HepG2 (cell line): ENCODE measurements around the gene TCAIM. TPM values are rescaled to one million over a fixed set of nuclear protein-coding genes. Genes with fewer than 3 reads are reported as not detected.

ENCODE experiments used
- ATAC-seq: fragments of 200-7000 bp; cut with Tn5 transposase; 3 replicates; pipeline ENCODE4 v1.9.1; 2020; ENCODE audit warnings: mild to moderate bottlenecking, moderate library complexity
- BruUV-seq: library from RNA; stranded (reverse); fragments of 400-500 nt; replicated peaks from 2 replicates; lab custom pipeline; 2021; lab: Mats Ljungman, UMichigan
- CTCF ChIA-PET: fragments of 300-600 bp; formaldehyde crosslinking; extraction: SDS; loops from one replicate; lab custom pipeline; 2021; ENCODE audit warnings: low total read pairs, inconsistent platforms, low intra/inter-chr PET ratio; lab: Yijun Ruan, JAX
- POLR2A ChIA-PET: fragments of 350-600 bp; sonication (Branson Sonifier 250); formaldehyde crosslinking; loops from one replicate; lab custom pipeline; 2020; ENCODE audit warnings: antibody characterized with exemption, inconsistent platforms; lab: Yijun Ruan, JAX
- DNase-seq: peaks from one replicate; pipeline ENCODE4 v3.0.0-alpha.2; 2015; ENCODE audit warnings: low spot score
- FAIRE-seq: peaks from 3 replicates; lab custom pipeline; 2011; peaks lifted over from hg19 to GRCh38; lab: Jason Lieb, UNC
- H2AFZ ChIP-seq: one replicate; pipeline ENCODE4 v1.6.1; 2011; ENCODE audit warnings: low read length, inconsistent platforms
- H3K27ac ChIP-seq: fragments of 300-600 bp; 3 replicates; pipeline ENCODE4 v1.8.0; 2011; ENCODE audit warnings: mixed run types, mild to moderate bottlenecking, mixed read lengths, low read length, inconsistent platforms; ENCODE audit not compliant: insufficient read depth; ENCODE audit errors: extremely low read length
- H3K27me3 ChIP-seq, 2 experiments: fragments of 200-600 bp in 1 of 2; 2 replicates in 1 of 2; 3 replicates in 1 of 2; pipeline versions ENCODE4 v1.6.0 to v1.8.0; 2011; ENCODE audit warnings: low read length in 2 of 2, mild to moderate bottlenecking in 2 of 2, moderate library complexity in 2 of 2, inconsistent platforms in 1 of 2; ENCODE audit not compliant: insufficient read depth in 2 of 2, control insufficient read depth in 1 of 2
- H3K36me3 ChIP-seq, 2 experiments: fragments of 200-600 bp in 1 of 2; replicated peaks in 1 of 2; 2 replicates in 1 of 2; 3 replicates in 1 of 2; pipeline versions ENCODE4 v1.5.1 to v1.8.0; 2011; ENCODE audit warnings: low read length in 2 of 2, inconsistent platforms in 1 of 2; ENCODE audit not compliant: insufficient read depth in 2 of 2, control insufficient read depth in 1 of 2
- H3K4me1 ChIP-seq: 2 replicates; pipeline ENCODE4 v1.5.1; 2012; ENCODE audit warnings: low read length, inconsistent platforms; ENCODE audit not compliant: insufficient read depth
- H3K4me2 ChIP-seq: 2 replicates; pipeline ENCODE4 v1.6.0; 2011; ENCODE audit warnings: low read depth, low read length, inconsistent platforms
- H3K4me3 ChIP-seq, 3 experiments: fragments of 200-600 bp in 1 of 3; sonication (generic), shearing (Covaris generic) in 1 of 3; replicated peaks in 1 of 3; 2 replicates each; pipeline ENCODE4 v1.5.1; 2011 to 2016; ENCODE audit warnings: low read length in 3 of 3, inconsistent platforms in 2 of 3, low read depth in 2 of 3, mild to moderate bottlenecking in 2 of 3, control low read depth in 1 of 3, mixed read lengths in 1 of 3; ENCODE audit not compliant: insufficient read depth in 1 of 3
- H3K79me2 ChIP-seq: one replicate; pipeline ENCODE4 v1.6.1; 2011; ENCODE audit warnings: low read length, inconsistent platforms; ENCODE audit not compliant: insufficient read depth
- H3K9ac ChIP-seq: 2 replicates; pipeline ENCODE4 v1.6.0; 2011; ENCODE audit warnings: mild to moderate bottlenecking, low read depth, low read length, inconsistent platforms; ENCODE audit not compliant: insufficient read depth
- H3K9me3 ChIP-seq: 2 replicates; pipeline ENCODE4 v1.5.1; 2012; ENCODE audit warnings: mild to moderate bottlenecking, low read length
- H4K20me1 ChIP-seq: 2 replicates; pipeline ENCODE4 v1.6.0; 2011; ENCODE audit warnings: inconsistent platforms, mild to moderate bottlenecking, low read length, moderate library complexity; ENCODE audit not compliant: insufficient read depth
- ADNP ChIP-seq: sonication (generic); formaldehyde crosslinking; IDR thresholded peaks from 2 replicates; pipeline ENCODE4 v1.4.0; 2020; ENCODE audit warnings: missing genetic modification reagents
- CENPX ChIP-seq: sonication (generic); formaldehyde crosslinking; IDR thresholded peaks from 2 replicates; pipeline ENCODE4 v1.9.0; 2021; ENCODE audit warnings: mild to moderate bottlenecking, missing genetic modification reagents, moderate library complexity
- FOXA3 ChIP-seq: IDR thresholded peaks from 2 replicates; pipeline ENCODE4 v1.6.1; 2016; ENCODE audit warnings: missing genetic modification reagents, missing compliant biosample characterization
- HNRNPL ChIP-seq: fragments of 200-400 bp; formaldehyde crosslinking; IDR thresholded peaks from 2 replicates; pipeline ENCODE4 v1.6.1; 2017; ENCODE audit warnings: mild to moderate bottlenecking, low read depth, low read length
- PAXIP1 ChIP-seq: sonication (generic); formaldehyde crosslinking; conservative IDR thresholded peaks from 2 replicates; pipeline ENCODE4 v1.4.0; 2020; ENCODE audit warnings: mild to moderate bottlenecking, missing genetic modification reagents, moderate library complexity
- SMYD3 ChIP-seq: sonication (generic); formaldehyde crosslinking; IDR thresholded peaks from 2 replicates; pipeline ENCODE4 v1.8.1; 2023; ENCODE audit warnings: mild to moderate bottlenecking, missing genetic modification reagents
- XBP1 ChIP-seq: sonication (generic); formaldehyde crosslinking; IDR thresholded peaks from 2 replicates; pipeline ENCODE4 v1.5.0; 2020; ENCODE audit warnings: missing genetic modification reagents
- YEATS2 ChIP-seq: sonication (generic); formaldehyde crosslinking; IDR thresholded peaks from 2 replicates; pipeline ENCODE4 v1.4.0; 2020; ENCODE audit warnings: missing genetic modification reagents, borderline replicate concordance
- ZNF441 ChIP-seq: sonication (generic); formaldehyde crosslinking; IDR thresholded peaks from 2 replicates; pipeline ENCODE4 v1.7.0; 2021; ENCODE audit warnings: missing genetic modification reagents, borderline replicate concordance
- ZNF577 ChIP-seq: sonication (generic); formaldehyde crosslinking; IDR thresholded peaks from 2 replicates; pipeline ENCODE4 v1.4.0; 2020; ENCODE audit warnings: mild to moderate bottlenecking, low read depth, missing genetic modification reagents, borderline replicate concordance
- ZNF589 ChIP-seq: sonication (generic); formaldehyde crosslinking; conservative IDR thresholded peaks from 2 replicates; pipeline ENCODE4 v1.8.0; 2022; ENCODE audit warnings: mild to moderate bottlenecking, moderate library complexity, missing genetic modification reagents
- ZNF7 ChIP-seq: IDR thresholded peaks from 2 replicates; pipeline ENCODE4 v1.6.1; 2016; ENCODE audit warnings: missing biosample characterization, missing genetic modification reagents
- WGBS: methylation state at CpG from one replicate; pipeline ENCODE4 v1.1.6; 2017; ENCODE audit warnings: low lambda C conversion rate; 5-methylcytosine and 5-hydroxymethylcytosine counted together
- in situ Hi-C: cut with HindIII; loops from 2 replicates; pipeline ENCODE4 v1.10.0; 2017; ENCODE audit warnings: low pct_unique_long_range_greater_than_20kb; ENCODE audit not compliant: extremely low pct_ligation_motif_present
- intact Hi-C: fragments of 100-400 bp; cut with micrococcal nuclease; formaldehyde crosslinking; loops from one replicate; pipeline ENCODE4 v1.10.0; 2022; ENCODE audit not compliant: unreplicated experiment
- polyA plus RNA-seq, 8 experiments: library from polyadenylated mRNA; depleted of rRNA in 3 of 8; stranded (reverse) in 7 of 8; unstranded in 1 of 8; fragments of >200 nt; fragmentation: Illumina TruSeq in 4 of 8; extraction: Trizol in 4 of 8; gene quantifications; 2 replicates each; pipeline versions ENCODE4 v1.2.1 to v1.2.3, GENCODE V29; 2011 to 2016; ENCODE audit warnings: low read depth in 4 of 8, missing spikeins in 1 of 8, mixed read lengths in 1 of 8; ENCODE audit not compliant: insufficient read depth in 1 of 8
- total RNA-seq, 5 experiments: library from RNA; depleted of rRNA; stranded (reverse); fragments of >200 nt; fragmentation: Illumina TruSeq; extraction: Trizol; gene quantifications; 2 replicates each; pipeline ENCODE4 v1.2.3, GENCODE V29; 2016; ENCODE audit warnings: low read depth in 1 of 5
- TF ChIP-seq, protein P1 (sequence below), 2 experiments: sonication (generic) in 1 of 2; formaldehyde crosslinking in 1 of 2; IDR thresholded peaks; 2 replicates each; pipeline versions ENCODE4 v1.4.0 to v1.6.1; 2018 to 2020; ENCODE audit warnings: missing genetic modification reagents in 2 of 2, borderline replicate concordance in 1 of 2, low read depth in 1 of 2, mild to moderate bottlenecking in 1 of 2, missing biosample characterization in 1 of 2
- TF ChIP-seq, protein P2 (sequence below): IDR thresholded peaks from 2 replicates; pipeline ENCODE4 v1.6.1; 2016
- TF ChIP-seq, protein P3 (sequence below): sonication (generic); formaldehyde crosslinking; IDR thresholded peaks from 2 replicates; pipeline ENCODE4 v1.8.0; 2022; ENCODE audit warnings: mild to moderate bottlenecking, missing genetic modification reagents; ENCODE audit not compliant: insufficient replicate concordance
- TF ChIP-seq, protein P4 (sequence below): sonication (generic); formaldehyde crosslinking; conservative IDR thresholded peaks from 2 replicates; pipeline ENCODE4 v1.8.0; 2022; ENCODE audit warnings: mild to moderate bottlenecking, moderate library complexity, missing genetic modification reagents

Gene TCAIM
- total and polyA plus RNA-seq, 2 of the 13 experiments (the other 11 are each of a cell fraction or from before 2014, with no cell fraction given) = 16.9 to 22.6 TPM

GRCh38 chr3:44340058-44340395 is 1.5 kb downstream of the TCAIM start:
- in situ Hi-C loops = no loop called here
- DNase-seq (no peak), FAIRE-seq (no peak), ATAC-seq (no peak)
- H3K4me3 ChIP-seq = peak overlapping the region in 2 of 3 experiments; percentile 81 to 90; a peak in 3 of 6 replicates
- peaks cover 47% of the 10 kb centered on the region for H3K4me1 ChIP-seq
- no peaks in the 10 kb centered on the region for H4K20me1 ChIP-seq
- CTCF ChIA-PET = no interaction called here
- no peak overlapping the region for H3K9ac ChIP-seq
- peak overlapping the region; percentile 88 for H3K4me2 ChIP-seq
- H3K9me3 ChIP-seq = no peaks in the 10 kb centered on the region
- POLR2A ChIA-PET = interaction anchor here (2.8 to 3.9 kb wide), 4 partner anchors 19 to 171 kb away, joined by 23 to 67 read pairs (median 40); no protein-coding TSS in a partner anchor
- 94% methylated on average over 3 of the region's 3 CpGs for WGBS
- H3K27ac ChIP-seq = no peak overlapping the region
- intact Hi-C loops = no loop called here
- peaks cover 27% of the 10 kb centered on the region for H3K79me2 ChIP-seq
- peaks cover 0 to 1% of the 10 kb centered on the region in 2 experiments; a peak in 1 of 5 replicates for H3K36me3 ChIP-seq
- no peak overlapping the region for H2AFZ ChIP-seq
- BruUV-seq = no TSS peak
- no peaks in the 10 kb centered on the region; a peak in 1 of 5 replicates for H3K27me3 ChIP-seq
- TF ChIP-seq SMYD3 (CRISPR knock-in tag) = no peak
- TF ChIP-seq ADNP (CRISPR knock-in tag) = no peak
- TF ChIP-seq ZNF589 = no peak
- TF ChIP-seq HNRNPL = no peak
- TF ChIP-seq ZNF577 = no peak
- no peak for TF ChIP-seq PAXIP1 (CRISPR knock-in tag)
- TF ChIP-seq, protein P1, sequence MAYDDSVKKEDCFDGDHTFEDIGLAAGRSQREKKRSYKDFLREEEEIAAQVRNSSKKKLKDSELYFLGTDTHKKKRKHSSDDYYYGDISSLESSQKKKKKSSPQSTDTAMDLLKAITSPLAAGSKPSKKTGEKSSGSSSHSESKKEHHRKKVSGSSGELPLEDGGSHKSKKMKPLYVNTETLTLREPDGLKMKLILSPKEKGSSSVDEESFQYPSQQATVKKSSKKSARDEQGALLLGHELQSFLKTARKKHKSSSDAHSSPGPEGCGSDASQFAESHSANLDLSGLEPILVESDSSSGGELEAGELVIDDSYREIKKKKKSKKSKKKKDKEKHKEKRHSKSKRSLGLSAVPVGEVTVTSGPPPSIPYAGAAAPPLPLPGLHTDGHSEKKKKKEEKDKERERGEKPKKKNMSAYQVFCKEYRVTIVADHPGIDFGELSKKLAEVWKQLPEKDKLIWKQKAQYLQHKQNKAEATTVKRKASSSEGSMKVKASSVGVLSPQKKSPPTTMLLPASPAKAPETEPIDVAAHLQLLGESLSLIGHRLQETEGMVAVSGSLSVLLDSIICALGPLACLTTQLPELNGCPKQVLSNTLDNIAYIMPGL (CRISPR knock-in tag; IDR thresholded peaks at IDR 0.05; ENCODE audit: borderline replicate concordance in 1 of 2, low read depth in 1 of 2) = no peak
- TF ChIP-seq ZNF441 = no peak
- no peak for TF ChIP-seq YEATS2
- TF ChIP-seq, protein P2, sequence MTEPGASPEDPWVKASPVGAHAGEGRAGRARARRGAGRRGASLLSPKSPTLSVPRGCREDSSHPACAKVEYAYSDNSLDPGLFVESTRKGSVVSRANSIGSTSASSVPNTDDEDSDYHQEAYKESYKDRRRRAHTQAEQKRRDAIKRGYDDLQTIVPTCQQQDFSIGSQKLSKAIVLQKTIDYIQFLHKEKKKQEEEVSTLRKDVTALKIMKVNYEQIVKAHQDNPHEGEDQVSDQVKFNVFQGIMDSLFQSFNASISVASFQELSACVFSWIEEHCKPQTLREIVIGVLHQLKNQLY = no peak
- TF ChIP-seq, protein P3, sequence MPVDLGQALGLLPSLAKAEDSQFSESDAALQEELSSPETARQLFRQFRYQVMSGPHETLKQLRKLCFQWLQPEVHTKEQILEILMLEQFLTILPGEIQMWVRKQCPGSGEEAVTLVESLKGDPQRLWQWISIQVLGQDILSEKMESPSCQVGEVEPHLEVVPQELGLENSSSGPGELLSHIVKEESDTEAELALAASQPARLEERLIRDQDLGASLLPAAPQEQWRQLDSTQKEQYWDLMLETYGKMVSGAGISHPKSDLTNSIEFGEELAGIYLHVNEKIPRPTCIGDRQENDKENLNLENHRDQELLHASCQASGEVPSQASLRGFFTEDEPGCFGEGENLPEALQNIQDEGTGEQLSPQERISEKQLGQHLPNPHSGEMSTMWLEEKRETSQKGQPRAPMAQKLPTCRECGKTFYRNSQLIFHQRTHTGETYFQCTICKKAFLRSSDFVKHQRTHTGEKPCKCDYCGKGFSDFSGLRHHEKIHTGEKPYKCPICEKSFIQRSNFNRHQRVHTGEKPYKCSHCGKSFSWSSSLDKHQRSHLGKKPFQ (CRISPR knock-in tag) = no peak
- no peak for TF ChIP-seq ZNF7 (CRISPR knock-in tag)
- TF ChIP-seq, protein P4, sequence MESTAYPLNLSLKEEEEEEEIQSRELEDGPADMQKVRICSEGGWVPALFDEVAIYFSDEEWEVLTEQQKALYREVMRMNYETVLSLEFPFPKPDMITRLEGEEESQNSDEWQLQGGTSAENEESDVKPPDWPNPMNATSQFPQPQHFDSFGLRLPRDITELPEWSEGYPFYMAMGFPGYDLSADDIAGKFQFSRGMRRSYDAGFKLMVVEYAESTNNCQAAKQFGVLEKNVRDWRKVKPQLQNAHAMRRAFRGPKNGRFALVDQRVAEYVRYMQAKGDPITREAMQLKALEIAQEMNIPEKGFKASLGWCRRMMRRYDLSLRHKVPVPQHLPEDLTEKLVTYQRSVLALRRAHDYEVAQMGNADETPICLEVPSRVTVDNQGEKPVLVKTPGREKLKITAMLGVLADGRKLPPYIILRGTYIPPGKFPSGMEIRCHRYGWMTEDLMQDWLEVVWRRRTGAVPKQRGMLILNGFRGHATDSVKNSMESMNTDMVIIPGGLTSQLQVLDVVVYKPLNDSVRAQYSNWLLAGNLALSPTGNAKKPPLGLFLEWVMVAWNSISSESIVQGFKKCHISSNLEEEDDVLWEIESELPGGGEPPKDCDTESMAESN (CRISPR knock-in tag) = no peak
- no peak for TF ChIP-seq XBP1 (CRISPR knock-in tag)
- TF ChIP-seq FOXA3 = no peak
- TF ChIP-seq CENPX (CRISPR knock-in tag) = no peak
